ENCODE measurements around the gene SMYD2.

- TF ChIP-seq POLR2AphosphoS5 (IDR thresholded peaks at IDR 0.05; ENCODE audit: low read depth, low read length) (no peak), REST (IDR thresholded peaks at IDR 0.05; ENCODE audit: insufficient read depth in 1 of 2, low read depth in 2 of 2, low read length in 2 of 2) (no peak), SIN3A (IDR thresholded peaks at IDR 0.05; ENCODE audit: borderline replicate concordance, insufficient read depth, low read length) (no peak), TAF1 (IDR thresholded peaks at IDR 0.05; ENCODE audit: borderline replicate concordance, insufficient read depth, low read length) (no peak)
Measured at GRCh38 chr1:214363386-214363785, 82.4 kb downstream of the SMYD2 start.
